Ishikawa (cell line): ENCODE results near the gene NRXN3.

Experiments
- CEBPB ChIP-seq: IDR thresholded peaks from 2 replicates; pipeline ENCODE4 v1.6.1; 2012
- CREB1 ChIP-seq: IDR thresholded peaks from 2 replicates; pipeline ENCODE4 v1.6.1; 2012; ENCODE audit warnings: low read depth
- EGR1 ChIP-seq: IDR thresholded peaks from 2 replicates; pipeline ENCODE4 v1.6.1; 2012
- EP300 ChIP-seq: IDR thresholded peaks from 2 replicates; pipeline ENCODE4 v1.6.1; 2012; ENCODE audit warnings: borderline replicate concordance
- FOXM1 ChIP-seq: IDR thresholded peaks from 2 replicates; pipeline ENCODE4 v1.6.1; 2012; ENCODE audit warnings: low read depth, borderline replicate concordance
- MAX ChIP-seq: IDR thresholded peaks from 2 replicates; pipeline ENCODE4 v1.6.1; 2012
- NFIC ChIP-seq: IDR thresholded peaks from 2 replicates; pipeline ENCODE4 v1.6.1; 2012
- RAD21 ChIP-seq: IDR thresholded peaks from 2 replicates; pipeline ENCODE4 v1.6.1; 2012; ENCODE audit warnings: low read depth
- REST ChIP-seq: IDR thresholded peaks from 2 replicates; pipeline ENCODE4 v1.6.1; 2012; ENCODE audit warnings: low read depth, mild to moderate bottlenecking
- TAF1 ChIP-seq: IDR thresholded peaks from 2 replicates; pipeline ENCODE4 v1.6.1; 2012; ENCODE audit warnings: low read depth, mild to moderate bottlenecking
- TCF12 ChIP-seq: IDR thresholded peaks from 2 replicates; pipeline ENCODE4 v1.6.1; 2012; ENCODE audit warnings: low read depth
- TEAD4 ChIP-seq: IDR thresholded peaks from 2 replicates; pipeline ENCODE4 v1.6.1; 2012
- USF1 ChIP-seq: IDR thresholded peaks from 2 replicates; pipeline ENCODE4 v1.6.1; 2012
- YY1 ChIP-seq: IDR thresholded peaks from 2 replicates; pipeline ENCODE4 v1.6.1; 2012; ENCODE audit warnings: low read depth
- ZBTB7A ChIP-seq: IDR thresholded peaks from 2 replicates; pipeline ENCODE4 v1.6.1; 2012; ENCODE audit warnings: low read depth

NRXN3 gene

GRCh38 chr14:79862045-79862444 is 1691.9 kb downstream of the NRXN3 start:
- TF ChIP-seq CREB1 (no peak), TAF1 (no peak), TCF12 (no peak), USF1 (no peak), FOXM1 (no peak), RAD21 (no peak), ZBTB7A (no peak), YY1 (no peak), NFIC (no peak), CEBPB (no peak), MAX (no peak), EP300 (no peak), REST (no peak), EGR1 (no peak), TEAD4 (no peak)

GRCh38 chr14:79871136-79871535 is 1701.0 kb downstream of the NRXN3 start:
- no peak for TF ChIP-seq REST
- TF ChIP-seq USF1: no peak
- no peak for TF ChIP-seq TEAD4
- TF ChIP-seq TCF12: no peak
- TF ChIP-seq NFIC: no peak
- no peak for TF ChIP-seq FOXM1
- TF ChIP-seq EGR1: no peak
- no peak for TF ChIP-seq RAD21
- no peak for TF ChIP-seq YY1
- TF ChIP-seq CREB1: no peak
- no peak for TF ChIP-seq TAF1
- no peak for TF ChIP-seq EP300
- TF ChIP-seq CEBPB: no peak
- TF ChIP-seq MAX: no peak
- TF ChIP-seq ZBTB7A: no peak

GRCh38 chr14:79878229-79878628 is 1708.1 kb downstream of the NRXN3 start:
- TF ChIP-seq YY1 (no peak), EGR1 (no peak), NFIC (no peak), TEAD4 (no peak), USF1 (no peak), CREB1 (no peak), ZBTB7A (no peak), TAF1 (no peak), EP300 (no peak), TCF12 (no peak), RAD21 (no peak), CEBPB (no peak), FOXM1 (no peak), REST (no peak), MAX (no peak)

- TF ChIP-seq ZBTB7A (no peak), FOXM1 (no peak), EP300 (no peak), TAF1 (no peak), TEAD4 (no peak), CREB1 (no peak), NFIC (no peak), YY1 (no peak), MAX (no peak), TCF12 (no peak), REST (no peak), RAD21 (no peak), CEBPB (no peak), USF1 (no peak), EGR1 (no peak)
These were observed 1708.6 kb downstream of the NRXN3 start for GRCh38 chr14:79878785-79879184.
